LNCAP (cell line): Measurements from ENCODE around the gene SORCS3.

Source experiments
- TF ChIP-seq, protein P1 (sequence below): fragments of 450-650 bp; IDR thresholded peaks from 2 replicates; pipeline ENCODE4 v1.5.1; 2017; ENCODE audit warnings: mild to moderate bottlenecking

The SORCS3 gene

GRCh38 chr10:104784452-104784851 lies 143.4 kb downstream of the SORCS3 start:
- TF ChIP-seq, protein P1, sequence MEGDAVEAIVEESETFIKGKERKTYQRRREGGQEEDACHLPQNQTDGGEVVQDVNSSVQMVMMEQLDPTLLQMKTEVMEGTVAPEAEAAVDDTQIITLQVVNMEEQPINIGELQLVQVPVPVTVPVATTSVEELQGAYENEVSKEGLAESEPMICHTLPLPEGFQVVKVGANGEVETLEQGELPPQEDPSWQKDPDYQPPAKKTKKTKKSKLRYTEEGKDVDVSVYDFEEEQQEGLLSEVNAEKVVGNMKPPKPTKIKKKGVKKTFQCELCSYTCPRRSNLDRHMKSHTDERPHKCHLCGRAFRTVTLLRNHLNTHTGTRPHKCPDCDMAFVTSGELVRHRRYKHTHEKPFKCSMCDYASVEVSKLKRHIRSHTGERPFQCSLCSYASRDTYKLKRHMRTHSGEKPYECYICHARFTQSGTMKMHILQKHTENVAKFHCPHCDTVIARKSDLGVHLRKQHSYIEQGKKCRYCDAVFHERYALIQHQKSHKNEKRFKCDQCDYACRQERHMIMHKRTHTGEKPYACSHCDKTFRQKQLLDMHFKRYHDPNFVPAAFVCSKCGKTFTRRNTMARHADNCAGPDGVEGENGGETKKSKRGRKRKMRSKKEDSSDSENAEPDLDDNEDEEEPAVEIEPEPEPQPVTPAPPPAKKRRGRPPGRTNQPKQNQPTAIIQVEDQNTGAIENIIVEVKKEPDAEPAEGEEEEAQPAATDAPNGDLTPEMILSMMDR: no peak

DNA sequence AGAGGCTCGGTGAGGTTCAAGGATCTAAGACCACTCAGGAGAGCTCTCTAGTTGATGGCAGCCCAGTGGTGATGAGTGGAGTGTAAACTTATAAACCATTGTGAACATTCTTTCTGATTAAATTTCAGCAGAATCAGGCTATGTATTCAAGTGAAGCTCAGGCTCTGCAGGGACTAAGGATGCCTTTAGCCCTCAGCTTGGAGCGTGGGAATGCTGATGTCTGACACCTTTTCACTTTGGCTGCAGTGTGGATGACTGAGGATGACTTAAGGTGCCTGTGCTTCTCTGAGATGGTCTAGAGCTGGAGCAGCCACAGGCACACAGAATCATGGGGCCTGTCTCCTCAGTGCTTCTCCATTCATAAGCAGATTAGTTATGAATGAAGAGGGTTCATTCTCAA lies 150.4 kb downstream of the SORCS3 start:
- TF ChIP-seq, protein P1: no peak

DNA sequence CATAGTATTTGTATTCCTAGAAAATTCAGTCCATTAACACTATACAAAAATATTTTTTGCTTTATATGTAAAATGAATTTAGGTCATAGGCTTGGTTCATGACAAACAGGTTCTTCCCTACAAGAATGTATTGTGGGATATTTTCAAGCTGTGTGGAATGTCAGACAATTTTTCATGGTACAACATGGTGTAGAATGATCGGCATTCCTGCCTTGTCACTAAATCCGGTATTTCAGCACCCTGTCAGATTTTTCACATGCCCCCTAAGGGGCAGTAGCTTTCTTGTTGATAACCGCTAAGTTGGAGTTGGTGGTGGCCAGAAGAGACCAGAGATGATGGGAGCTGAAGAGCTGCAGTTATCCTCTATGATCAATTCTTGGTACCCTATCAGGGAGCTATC lies 154.3 kb downstream of the SORCS3 start:
- TF ChIP-seq, protein P1: no peak

DNA sequence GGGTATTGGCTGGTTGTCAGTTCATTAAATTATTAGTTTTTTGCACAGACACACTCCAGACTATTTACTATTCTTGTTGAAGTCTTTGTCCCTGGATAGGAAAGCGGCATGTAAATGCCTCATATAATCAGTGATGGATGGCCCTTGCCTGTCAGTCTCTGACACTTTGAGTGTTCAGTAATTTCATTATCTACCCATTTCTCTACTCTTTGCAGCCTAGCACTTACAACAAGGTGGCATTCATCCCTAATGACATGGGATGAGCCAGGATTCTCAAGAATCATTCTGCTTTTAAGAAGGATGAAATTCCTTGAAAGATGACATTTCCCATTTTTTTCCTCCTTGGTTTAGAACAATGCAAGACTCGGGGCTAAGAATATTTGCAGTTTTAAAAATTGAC lies 155.7 kb downstream of the SORCS3 start:
- TF ChIP-seq, protein P1: no peak

DNA sequence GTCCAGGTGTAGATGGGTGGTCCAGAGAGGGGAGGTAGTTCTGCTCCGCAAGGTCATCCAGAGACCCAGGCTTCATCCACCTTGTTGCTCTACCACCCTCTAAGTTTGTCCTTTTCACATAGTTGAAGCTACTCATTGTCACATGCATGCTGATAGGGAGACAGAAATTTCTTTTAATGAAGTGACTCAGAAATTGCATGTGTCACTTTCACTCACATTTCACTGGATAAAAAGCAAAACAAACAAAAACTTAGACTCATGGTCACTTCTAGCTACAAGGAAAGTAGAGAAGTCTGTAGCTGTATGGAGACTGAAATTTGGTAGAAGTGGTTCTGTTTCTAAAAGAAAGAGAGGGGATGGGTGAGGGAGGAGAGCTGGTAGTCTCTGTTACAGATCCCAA lies 161.9 kb downstream of the SORCS3 start:
- TF ChIP-seq, protein P1: no peak

DNA sequence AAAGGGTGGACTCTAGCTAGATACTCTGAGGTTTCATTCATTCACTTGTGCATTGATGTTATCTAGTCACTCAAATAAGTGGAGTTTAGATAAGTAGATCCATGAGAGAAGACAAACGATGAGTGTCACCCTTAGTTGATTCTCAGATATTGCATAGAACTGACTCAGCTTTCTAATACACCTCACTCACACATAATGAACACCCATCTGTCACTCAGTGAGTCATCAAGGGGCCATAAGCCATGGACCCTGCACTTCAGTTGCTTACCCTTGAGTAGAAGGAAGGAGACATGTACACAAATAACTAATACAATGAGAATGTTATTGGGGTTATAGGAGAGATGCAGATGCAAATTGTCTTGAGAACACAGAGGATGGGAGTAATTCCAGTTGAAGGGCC lies 163.8 kb downstream of the SORCS3 start:
- TF ChIP-seq, protein P1: no peak

- TF ChIP-seq, protein P1: no peak
Measured at GRCh38 chr10:104806801-104807200, 165.7 kb downstream of the SORCS3 start.

GRCh38 chr10:104807581-104808310 lies 166.7 kb downstream of the SORCS3 start:
- TF ChIP-seq, protein P1: no peak
